Measurements from ENCODE around the gene EPHA3. TPM values are rescaled to one million over a fixed set of nuclear protein-coding genes. Genes with fewer than 3 reads are reported as not detected.

Gene EPHA3
- total and polyA plus RNA-seq, 9 donors: 1.0 to 6.9 (median 2.9) TPM

GRCh38 chr3:89145995-89146394 is 38.6 kb downstream of the EPHA3 start:
- Histone ChIP-seq H3K36me3 (no peaks in the 10 kb centered on the region), H3K4me3 (no peak overlapping the region), H3K9me3 (no peaks in the 10 kb centered on the region), H3K27ac (no peak overlapping the region), H3K27me3 (no peaks in the 10 kb centered on the region), H3K4me1 (ENCODE audit: insufficient read depth) (no peaks in the 10 kb centered on the region)
- TF ChIP-seq POLR2A (IDR thresholded peaks at IDR 0.05) (no peak), EP300 (IDR thresholded peaks at IDR 0.05) (no peak), CTCF (IDR thresholded peaks at IDR 0.05) (no peak)
- intact Hi-C loops (cut with DNase I): no loop called here
- no peak for DNase-seq

GRCh38 chr3:89154416-89154815 is 47.0 kb downstream of the EPHA3 start:
- intact Hi-C loops (cut with DNase I): no loop called here
- no peaks in the 10 kb centered on the region for H3K4me1 ChIP-seq (ENCODE audit: insufficient read depth)
- H3K9me3 ChIP-seq: no peaks in the 10 kb centered on the region
- DNase-seq: no peak
- H3K27ac ChIP-seq: no peak overlapping the region
- H3K4me3 ChIP-seq: no peak overlapping the region
- no peaks in the 10 kb centered on the region for H3K27me3 ChIP-seq
- no peak for TF ChIP-seq EP300 (IDR thresholded peaks at IDR 0.05)
- no peak for TF ChIP-seq CTCF (IDR thresholded peaks at IDR 0.05)
- TF ChIP-seq POLR2A (IDR thresholded peaks at IDR 0.05): no peak
- H3K36me3 ChIP-seq: no peaks in the 10 kb centered on the region

- Histone ChIP-seq H3K4me1 (ENCODE audit: insufficient read depth) (no peaks in the 10 kb centered on the region), H3K36me3 (no peaks in the 10 kb centered on the region), H3K27ac (no peak overlapping the region), H3K9me3 (no peaks in the 10 kb centered on the region), H3K27me3 (no peaks in the 10 kb centered on the region), H3K4me3 (no peak overlapping the region)
- whole genome bisulfite sequencing, 3 donors: 70 to 79% (median 70%) methylated on average over 6 of the region's 6 CpGs
- DNase-seq: no peak
- TF ChIP-seq CTCF (IDR thresholded peaks at IDR 0.05): no peak
- TF ChIP-seq POLR2A (IDR thresholded peaks at IDR 0.05): no peak
- no peak for TF ChIP-seq EP300 (IDR thresholded peaks at IDR 0.05)
- intact Hi-C loops (cut with DNase I): no loop called here
Observed at GRCh38 chr3:89155811-89156210, 48.4 kb downstream of the EPHA3 start.

- intact Hi-C loops (cut with DNase I): no loop called here
- TF ChIP-seq EP300 (IDR thresholded peaks at IDR 0.05) (no peak), CTCF (IDR thresholded peaks at IDR 0.05) (no peak), POLR2A (IDR thresholded peaks at IDR 0.05) (no peak)
- Histone ChIP-seq H3K9me3 (no peaks in the 10 kb centered on the region), H3K27me3 (no peaks in the 10 kb centered on the region), H3K36me3 (no peaks in the 10 kb centered on the region), H3K4me1 (ENCODE audit: insufficient read depth) (no peaks in the 10 kb centered on the region), H3K4me3 (no peak overlapping the region), H3K27ac (no peak overlapping the region)
- WGBS, 3 donors: 89 to 93% (median 91%) methylated on average over 3 of the region's 3 CpGs
- no peak for DNase-seq
Observed at GRCh38 chr3:89157575-89157974, 50.2 kb downstream of the EPHA3 start.

- WGBS, 3 donors: 95 to 99% (median 97%) methylated on average over 2 of the region's 2 CpGs
- TF ChIP-seq CTCF (IDR thresholded peaks at IDR 0.05) (no peak), POLR2A (IDR thresholded peaks at IDR 0.05) (no peak), EP300 (IDR thresholded peaks at IDR 0.05) (no peak)
- intact Hi-C loops (cut with DNase I): no loop called here
Observed at GRCh38 chr3:89159605-89160004, 52.2 kb downstream of the EPHA3 start.

More at GRCh38 chr3:89159605-89160004, 52.2 kb downstream of the EPHA3 start:
- H3K36me3 ChIP-seq: no peaks in the 10 kb centered on the region
- no peak overlapping the region for H3K27ac ChIP-seq
- no peaks in the 10 kb centered on the region for H3K27me3 ChIP-seq
- no peaks in the 10 kb centered on the region for H3K4me1 ChIP-seq (ENCODE audit: insufficient read depth)
- no peak for DNase-seq
- no peak overlapping the region for H3K4me3 ChIP-seq
- no peaks in the 10 kb centered on the region for H3K9me3 ChIP-seq

Data from ovary (tissue), 9 donors.